Esophagus squamous epithelium (tissue), 5 donors: Measurements from ENCODE around the gene IMMT. TPM values are rescaled to one million over a fixed set of nuclear protein-coding genes. Genes with fewer than 3 reads are reported as not detected.

Experiments
- DNase-seq: peaks from one replicate; lab custom pipeline; 2025; lab: John Stamatoyannopoulos, UW
- H3K27ac ChIP-seq, 4 donors: fragments of 200-600 bp; sonication (generic); one replicate each; pipeline ENCODE4 v1.5.1; 2016 to 2019; ENCODE audit warnings: mild to moderate bottlenecking in 1 of 4
- H3K27me3 ChIP-seq, 4 donors: fragments of 200-600 bp; sonication (generic); 1 replicate in 3 of 4; 2 replicates in 1 of 4; pipeline versions ENCODE4 v1.5.1 to v1.6.0; 2017 to 2021; ENCODE audit warnings: antibody characterized with exemption in 1 of 4
- H3K36me3 ChIP-seq, 3 donors: fragments of 200-600 bp; sonication (generic); one replicate each; pipeline ENCODE4 v1.5.1; 2016 to 2019
- H3K4me1 ChIP-seq, 3 donors: fragments of 200-600 bp; sonication (generic); one replicate each; pipeline ENCODE4 v1.5.1; 2017 to 2019
- H3K4me3 ChIP-seq, 4 donors: fragments of 200-600 bp; sonication (generic); 1 replicate in 3 of 4; 2 replicates in 1 of 4; pipeline ENCODE4 v1.5.1; 2016 to 2019; ENCODE audit warnings: mild to moderate bottlenecking in 2 of 4, moderate library complexity in 1 of 4
- H3K9me3 ChIP-seq, 3 donors: fragments of 200-600 bp; sonication (generic); one replicate each; pipeline ENCODE4 v1.5.1; 2016 to 2019
- CTCF ChIP-seq, 6 experiments: fragments of 450-650 bp in 4 of 6; fragments of 200-600 bp in 2 of 6; sonication (generic) in 2 of 6; IDR thresholded peaks; one replicate each; pipeline ENCODE4 v1.5.1; 2016 to 2019; ENCODE audit warnings: antibody characterized with exemption in 6 of 6, mild to moderate bottlenecking in 4 of 6, moderate library complexity in 4 of 6
- POLR2A ChIP-seq, 4 donors: fragments of 450-650 bp; IDR thresholded peaks; one replicate each; pipeline ENCODE4 v1.6.1; 2017; ENCODE audit warnings: antibody characterized with exemption in 4 of 4, mild to moderate bottlenecking in 4 of 4, moderate library complexity in 3 of 4
- WGBS, 2 donors: methylation state at CpG; one replicate each; pipeline ENCODE4 v1.1.5; 2018; 5-methylcytosine and 5-hydroxymethylcytosine counted together
- intact Hi-C: fragments of 100-400 bp; cut with DNase I; formaldehyde crosslinking; loops from one replicate; pipeline ENCODE4 v1.15.0; 2022
- total RNA-seq, 4 donors: library from RNA; depleted of rRNA; stranded (reverse); fragments of >200 nt; gene quantifications; one replicate each; pipeline ENCODE4 v1.1.0, GENCODE V29; 2016
- donor health status: DM: yes; HTN: yes; CAD: no.

The IMMT gene
- total RNA-seq, 4 donors from 2014 or later: 40.1 to 55.1 (median 49.0) TPM

- Histone ChIP-seq H3K4me3 (no peak overlapping the region), H3K27ac (peak overlapping the region in 2 of 4 donors; percentile 54), H3K27me3 (no peaks in the 10 kb centered on the region), H3K9me3 (no peaks in the 10 kb centered on the region), H3K4me1 (peaks cover 0 to 10% (median 0%) of the 10 kb centered on the region in 3 donors), H3K36me3 (no peaks in the 10 kb centered on the region)
- intact Hi-C loops: no loop called here
- WGBS, 2 donors: 70 to 75% methylated on average over 12 of the region's 12 CpGs
- DNase-seq: no peak
- TF ChIP-seq CTCF (IDR thresholded peaks at IDR 0.05) (no peak), POLR2A (IDR thresholded peaks at IDR 0.05) (no peak)
These were observed 40.1 kb upstream of the IMMT start for GRCh38 chr2:86235196-86235980.

- no peak for DNase-seq
- 42 to 45% methylated on average over 3 of the region's 3 CpGs for whole genome bisulfite sequencing, 2 donors
- intact Hi-C loops: no loop called here
- Histone ChIP-seq H3K4me1 (peaks cover 0 to 10% (median 0%) of the 10 kb centered on the region in 3 donors), H3K4me3 (no peak overlapping the region), H3K9me3 (no peaks in the 10 kb centered on the region), H3K36me3 (no peaks in the 10 kb centered on the region), H3K27me3 (no peaks in the 10 kb centered on the region), H3K27ac (peak overlapping the region in 3 of 4 donors; percentile 32 to 54 (median 54))
- no peak for TF ChIP-seq POLR2A (IDR thresholded peaks at IDR 0.05)
- no peak for TF ChIP-seq CTCF (IDR thresholded peaks at IDR 0.05)
These were observed 39.4 kb upstream of the IMMT start for GRCh38 chr2:86234563-86235131.

GRCh38 chr2:86233436-86233835, 38.2 kb upstream of the IMMT start:
- Histone ChIP-seq H3K27me3 (no peaks in the 10 kb centered on the region), H3K9me3 (no peaks in the 10 kb centered on the region), H3K4me1 (peaks cover 0 to 18% (median 0%) of the 10 kb centered on the region in 3 donors), H3K4me3 (no peak overlapping the region), H3K36me3 (no peaks in the 10 kb centered on the region), H3K27ac (peak overlapping the region in 1 of 4 donors; percentile 32)
- intact Hi-C loops: no loop called here
- no peak for TF ChIP-seq CTCF (IDR thresholded peaks at IDR 0.05)
- TF ChIP-seq POLR2A (IDR thresholded peaks at IDR 0.05): no peak
- DNase-seq: no peak
- 36 to 37% methylated on average over 4 of the region's 4 CpGs for WGBS, 2 donors

- H3K4me3 ChIP-seq: no peak overlapping the region
- H3K4me1 ChIP-seq: peaks cover 0 to 23% (median 0%) of the 10 kb centered on the region in 3 donors
- no peaks in the 10 kb centered on the region for H3K27me3 ChIP-seq
- H3K9me3 ChIP-seq: no peaks in the 10 kb centered on the region
- WGBS, 2 donors: 51 to 70% methylated on average over 4 to 5 of the region's 6 CpGs
- no peaks in the 10 kb centered on the region for H3K36me3 ChIP-seq
- intact Hi-C loops: no loop called here
- no peak for DNase-seq
- TF ChIP-seq POLR2A (IDR thresholded peaks at IDR 0.05) (no peak), CTCF (IDR thresholded peaks at IDR 0.05) (no peak)
- H3K27ac ChIP-seq: no peak overlapping the region
These were observed 37.6 kb upstream of the IMMT start for GRCh38 chr2:86232910-86233309.

GRCh38 chr2:86232373-86232784, 37.1 kb upstream of the IMMT start:
- H3K27ac ChIP-seq: no peak overlapping the region
- no peak for DNase-seq
- intact Hi-C loops: no loop called here
- no peak overlapping the region for H3K4me3 ChIP-seq
- H3K4me1 ChIP-seq: peaks cover 0 to 24% (median 0%) of the 10 kb centered on the region in 3 donors
- H3K27me3 ChIP-seq: no peaks in the 10 kb centered on the region
- no peak for TF ChIP-seq POLR2A (IDR thresholded peaks at IDR 0.05)
- TF ChIP-seq CTCF (IDR thresholded peaks at IDR 0.05): no peak
- no peaks in the 10 kb centered on the region for H3K36me3 ChIP-seq
- WGBS, 2 donors: 81 to 88% methylated on average over 3 to 7 of the region's 15 CpGs
- H3K9me3 ChIP-seq: no peaks in the 10 kb centered on the region
